Measurements from ENCODE around the gene KDM3A. TPM values are rescaled to one million over a fixed set of nuclear protein-coding genes. Genes with fewer than 3 reads are reported as not detected.
A peak's percentile ranks its signal among the peaks of the same experiment; 100 is the strongest.

KDM3A gene
- polyA plus RNA-seq, 10 donors, result 43.4 to 79.5 (median 55.3) TPM

GRCh38 chr2:86426271-86426670 lies 14.9 kb upstream of the KDM3A start:
- no peak for DNase-seq

- DNase-seq, result no peak
These were observed 11.8 kb upstream of the KDM3A start for GRCh38 chr2:86429335-86429734.

GRCh38 chr2:86430368-86430767 lies 10.8 kb upstream of the KDM3A start:
- DNase-seq, result no peak

- DNase-seq, result no peak
These were observed 8.0 kb upstream of the KDM3A start for GRCh38 chr2:86433137-86433536.

- DNase-seq, result no peak
These were observed 6.9 kb upstream of the KDM3A start for GRCh38 chr2:86434290-86434689.

- no peak for DNase-seq
These were observed 5.6 kb upstream of the KDM3A start for GRCh38 chr2:86435531-86435930.

GRCh38 chr2:86436328-86436727 lies 4.8 kb upstream of the KDM3A start:
- no peak for DNase-seq

GRCh38 chr2:86439879-86440630 lies 1.1 kb upstream of the KDM3A start:
- DNase-seq, result peak in 2 of 3 donors; percentile 6 to 50

- no peak for DNase-seq
These were observed 266 bp downstream of the KDM3A start for GRCh38 chr2:86441392-86441881.

GRCh38 chr2:86441882-86442641 lies 891 bp downstream of the KDM3A start:
- DNase-seq, result peak; percentile 65 to 93 (median 81)

- peak; percentile 89 to 94 (median 90) for DNase-seq
These were observed 1.5 kb downstream of the KDM3A start for GRCh38 chr2:86442642-86443005.

- DNase-seq, result peak in 2 of 3 donors; percentile 8 to 66
These were observed 2.6 kb downstream of the KDM3A start for GRCh38 chr2:86443631-86444350.

GRCh38 chr2:86445436-86445835 lies 4.3 kb downstream of the KDM3A start:
- no peak for DNase-seq

GRCh38 chr2:86446060-86446459 lies 4.9 kb downstream of the KDM3A start:
- no peak for DNase-seq

- peak; percentile 73 to 86 (median 78) for DNase-seq
These were observed 12.7 kb downstream of the KDM3A start for GRCh38 chr2:86453836-86454235.

- no peak for DNase-seq
These were observed 13.1 kb downstream of the KDM3A start for GRCh38 chr2:86454238-86454637.

GRCh38 chr2:86455181-86455580 lies 14.0 kb downstream of the KDM3A start:
- DNase-seq, result no peak

GRCh38 chr2:86461042-86461743 lies 20.0 kb downstream of the KDM3A start:
- DNase-seq, result no peak

- DNase-seq, result peak in 2 of 3 donors; percentile 74
These were observed 23.5 kb downstream of the KDM3A start for GRCh38 chr2:86464652-86465051.

- peak in 1 of 3 donors; percentile 37 for DNase-seq
These were observed 25.1 kb downstream of the KDM3A start for GRCh38 chr2:86466306-86466705.

GRCh38 chr2:86468162-86469033 lies 27.2 kb downstream of the KDM3A start:
- no peak for DNase-seq

Data from muscle of back (tissue), 11 donors.